Activated T-cell treated with anti-CD3 and anti-CD28 coated beads, Interleukin-2, amount 50 U/mL, for 48 hours (primary cell): ENCODE data around the gene NRG2.
A peak's percentile ranks its signal among the peaks of the same experiment; 100 is the strongest.

Source experiments
- DNase-seq, 2 experiments: peaks; one replicate each; pipeline ENCODE4 v3.0.0-alpha.2; 2020

The NRG2 gene

DNA sequence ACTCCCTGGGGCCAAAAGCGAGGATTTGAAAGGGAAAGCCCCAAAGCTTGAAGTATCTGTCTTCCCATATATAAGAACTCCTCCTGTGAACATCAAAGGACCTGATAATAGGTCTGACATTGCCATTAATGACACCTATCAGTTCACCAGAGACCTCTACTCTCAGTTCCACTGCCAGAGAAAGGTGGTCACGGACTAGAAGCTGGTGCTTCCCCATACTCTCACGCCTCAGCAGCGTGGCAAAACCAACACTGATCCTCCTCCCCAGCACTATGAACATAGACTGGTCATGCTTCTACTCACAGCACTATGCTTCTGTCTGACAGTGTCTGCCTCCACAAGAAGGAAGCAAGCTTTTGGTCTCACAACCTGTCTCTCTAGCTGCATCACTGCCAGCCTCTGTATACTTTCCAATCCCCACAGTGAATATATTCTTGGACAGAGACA is 37.9 kb downstream of the NRG2 start:
- no peak for DNase-seq

DNA sequence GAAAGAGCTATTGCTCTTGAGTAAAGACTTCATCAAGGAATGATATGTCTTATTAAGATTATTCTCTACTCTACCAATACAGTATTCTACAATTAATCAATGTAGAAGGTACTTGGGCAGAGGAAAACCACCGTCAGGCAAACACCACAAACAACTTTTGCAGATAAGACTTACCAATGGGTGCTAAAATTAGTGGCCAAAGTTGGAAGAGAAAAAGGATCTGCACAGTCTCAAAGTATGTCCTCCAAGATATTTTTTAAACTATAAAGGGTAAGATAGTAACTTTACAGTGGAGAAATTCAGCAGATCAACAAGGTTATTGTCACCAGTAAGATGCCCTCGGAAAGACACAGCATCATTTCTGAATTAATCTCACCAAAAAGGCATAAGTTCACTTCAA is 38.9 kb downstream of the NRG2 start:
- DNase-seq = no peak

DNA sequence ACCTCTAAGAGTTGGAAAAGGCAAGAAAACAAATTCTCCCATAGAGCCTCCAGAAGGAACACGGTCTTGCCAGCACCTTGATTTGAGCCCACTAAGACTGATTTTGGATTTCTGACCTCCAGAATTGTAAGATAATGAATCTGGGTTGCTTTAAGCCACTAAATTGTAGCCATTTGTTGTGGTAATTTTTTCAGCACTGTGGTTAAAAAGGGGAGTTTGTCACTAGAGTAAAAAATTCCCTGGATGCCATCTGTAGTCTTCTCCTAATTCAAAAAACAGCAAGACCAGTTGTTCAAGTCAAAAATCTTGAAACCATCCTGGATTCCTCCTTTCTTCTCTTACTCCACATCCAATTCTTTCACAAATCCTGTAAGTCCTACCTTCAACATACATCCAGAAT is 39.6 kb downstream of the NRG2 start:
- no peak for DNase-seq

DNA sequence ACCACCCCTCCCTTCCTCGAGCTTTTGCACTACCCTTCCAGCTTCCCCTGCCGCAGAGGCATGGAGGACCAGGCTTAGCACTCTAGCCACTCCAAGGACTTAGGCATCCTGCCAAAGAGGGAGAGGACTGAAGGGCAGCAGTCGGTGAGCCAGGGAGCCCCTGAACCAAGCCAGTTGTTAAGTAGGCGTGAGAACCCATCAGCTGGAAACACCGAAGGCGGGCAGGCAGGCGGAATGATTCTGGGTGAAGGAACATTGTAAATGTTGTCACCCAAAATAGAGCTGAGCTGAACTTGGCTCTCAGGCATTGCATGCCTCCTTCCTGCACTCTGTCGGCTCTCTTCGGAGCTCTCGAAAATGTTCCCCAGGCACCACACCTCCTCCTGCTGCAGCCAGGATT is 42.8 kb downstream of the NRG2 start:
- no peak for DNase-seq

DNA sequence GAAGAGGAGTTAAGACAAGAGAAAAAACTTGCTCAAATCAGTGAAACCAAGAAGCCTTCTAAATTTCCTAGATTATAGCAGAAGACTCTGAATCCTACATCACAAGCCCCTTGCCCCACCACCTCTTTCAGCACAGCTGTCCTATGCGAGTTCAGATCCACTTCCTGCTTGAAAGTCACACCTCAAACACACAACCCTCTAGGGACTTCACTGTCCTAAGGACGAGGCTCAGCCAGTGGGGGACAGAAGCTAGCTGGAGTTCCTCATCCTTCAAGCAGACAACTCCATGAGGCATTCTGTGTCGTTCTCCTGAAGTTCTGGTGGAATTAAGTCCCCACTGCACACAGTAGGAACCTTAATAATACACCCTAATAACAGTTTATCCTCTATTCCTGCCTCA is 44.3 kb downstream of the NRG2 start:
- no peak for DNase-seq

DNA sequence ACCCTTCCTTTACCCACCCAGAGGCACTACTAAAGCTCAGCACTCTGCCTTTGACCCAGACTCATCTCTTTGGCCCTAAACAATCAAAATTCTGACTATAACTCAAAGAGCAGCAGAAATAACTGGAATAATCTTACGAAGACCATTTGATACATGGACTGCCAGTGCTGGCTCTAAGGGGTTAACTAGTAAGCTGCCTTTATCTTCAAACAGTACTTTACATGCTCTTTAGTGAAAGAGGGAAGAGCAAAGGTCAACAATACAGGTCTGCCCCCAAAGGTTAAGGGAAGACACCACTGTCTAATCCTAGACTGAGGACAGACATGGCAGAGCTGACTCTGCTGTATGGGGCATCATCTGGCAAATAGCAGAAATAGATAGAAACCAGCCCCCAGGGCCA is 45.8 kb downstream of the NRG2 start:
- no peak for DNase-seq

DNA sequence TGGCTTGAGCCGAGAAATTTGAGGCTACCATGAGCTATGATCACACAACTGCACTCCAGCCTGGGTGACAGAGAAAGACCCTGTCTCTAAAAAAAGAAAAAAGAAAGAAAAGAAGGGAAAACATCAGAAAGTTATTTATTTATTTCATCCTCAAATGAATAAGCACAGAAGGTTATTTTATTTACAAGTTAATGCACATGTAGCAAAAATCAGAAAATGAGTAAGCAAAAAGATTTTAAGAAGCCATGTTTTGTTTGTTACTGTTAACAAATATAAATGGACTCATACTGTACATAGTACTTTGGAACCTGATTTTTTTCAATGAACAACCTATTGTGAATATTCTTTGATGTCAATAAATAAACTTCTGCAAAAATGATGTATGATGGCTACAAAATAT is 47.2 kb downstream of the NRG2 start:
- no peak for DNase-seq

DNA sequence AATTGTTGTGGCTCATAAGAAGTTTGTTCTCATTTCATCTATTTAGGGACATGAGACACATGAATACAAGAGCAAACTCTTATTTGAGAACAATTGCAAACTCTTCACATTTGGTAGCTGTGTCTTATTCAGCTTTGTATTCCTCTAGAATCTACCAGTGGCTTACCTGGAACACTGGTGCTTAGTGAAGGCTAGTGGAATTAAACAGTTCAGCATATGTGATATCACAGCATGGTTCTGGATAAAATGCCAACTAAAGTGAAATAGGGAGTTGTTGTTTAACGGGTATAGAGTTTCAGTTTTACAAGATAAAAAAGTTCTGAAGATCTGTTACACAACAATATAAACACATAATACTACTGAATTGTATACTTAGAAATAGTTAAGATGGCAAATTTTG is 48.9 kb downstream of the NRG2 start:
- DNase-seq = no peak

DNA sequence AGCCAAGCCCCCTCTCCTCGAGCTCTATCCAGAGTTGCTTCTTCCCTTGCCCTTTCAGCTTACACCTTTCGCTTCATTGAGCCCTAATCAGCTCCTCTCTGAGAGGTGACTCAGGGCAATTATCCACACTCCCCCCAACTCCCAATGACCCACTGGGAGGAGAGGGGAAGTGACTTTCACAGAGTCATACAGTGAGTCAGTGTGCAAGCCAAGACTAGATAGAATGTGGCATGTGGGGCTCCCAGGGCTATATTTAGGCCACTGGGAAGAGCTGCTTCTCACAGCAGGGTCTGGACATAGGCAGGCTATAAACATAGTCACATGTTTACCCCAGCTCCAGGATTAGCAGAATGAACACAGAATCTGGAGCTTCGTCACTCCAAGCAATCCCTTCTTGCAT is 57.4 kb downstream of the NRG2 start:
- DNase-seq = no peak

DNA sequence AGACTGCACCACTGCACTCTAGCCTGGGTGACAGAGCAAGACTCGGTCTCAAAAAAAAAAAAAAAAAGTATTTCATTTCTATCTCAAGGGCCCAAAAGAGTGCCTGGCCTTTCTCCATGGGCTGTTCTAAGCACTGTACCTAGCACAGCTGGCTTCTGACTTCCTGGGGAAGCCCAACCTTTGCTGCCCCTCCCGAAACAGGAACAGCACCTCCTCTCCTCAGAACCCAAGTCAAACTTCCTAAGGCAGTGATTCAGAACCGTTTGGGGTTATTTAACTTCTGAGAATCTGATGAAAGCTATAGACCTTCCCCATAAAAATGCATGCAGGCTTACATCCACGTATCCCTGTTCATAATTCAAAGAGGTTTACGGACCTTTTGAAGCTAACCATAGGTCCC is 57.8 kb downstream of the NRG2 start:
- no peak for DNase-seq

DNA sequence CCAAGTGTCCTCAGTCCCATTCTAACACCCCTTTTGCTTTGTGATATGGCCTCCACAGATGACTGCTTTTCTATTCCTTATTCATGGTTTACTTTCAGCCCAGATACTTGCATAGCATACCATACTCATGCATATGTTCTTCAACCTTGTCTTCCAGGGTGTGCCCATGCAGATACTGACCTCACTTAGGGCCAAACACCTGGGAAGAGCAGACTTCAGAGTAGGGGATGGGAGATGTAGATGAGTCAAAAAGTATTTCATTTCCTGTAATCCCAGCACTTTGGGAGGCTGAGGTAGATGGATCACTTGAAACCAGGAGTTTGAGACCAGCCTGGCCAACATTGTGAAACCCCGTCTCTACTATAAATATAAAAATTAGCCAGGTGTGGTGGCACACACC is 58.3 kb downstream of the NRG2 start:
- no peak for DNase-seq

DNA sequence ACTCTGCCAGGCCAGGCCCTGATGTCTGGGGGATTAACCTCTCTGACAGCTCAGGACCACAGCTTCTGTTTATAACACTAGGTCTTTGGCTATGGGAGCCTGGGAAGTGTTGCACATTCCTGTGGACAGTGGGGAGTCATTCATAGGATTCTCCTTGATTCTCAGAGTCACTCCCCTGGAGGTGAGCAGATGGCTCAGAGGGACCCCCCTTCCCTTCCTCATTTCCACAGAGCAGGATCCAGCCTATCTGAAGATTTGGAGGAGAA is 60.2 kb downstream of the NRG2 start:
- DNase-seq = no peak

DNA sequence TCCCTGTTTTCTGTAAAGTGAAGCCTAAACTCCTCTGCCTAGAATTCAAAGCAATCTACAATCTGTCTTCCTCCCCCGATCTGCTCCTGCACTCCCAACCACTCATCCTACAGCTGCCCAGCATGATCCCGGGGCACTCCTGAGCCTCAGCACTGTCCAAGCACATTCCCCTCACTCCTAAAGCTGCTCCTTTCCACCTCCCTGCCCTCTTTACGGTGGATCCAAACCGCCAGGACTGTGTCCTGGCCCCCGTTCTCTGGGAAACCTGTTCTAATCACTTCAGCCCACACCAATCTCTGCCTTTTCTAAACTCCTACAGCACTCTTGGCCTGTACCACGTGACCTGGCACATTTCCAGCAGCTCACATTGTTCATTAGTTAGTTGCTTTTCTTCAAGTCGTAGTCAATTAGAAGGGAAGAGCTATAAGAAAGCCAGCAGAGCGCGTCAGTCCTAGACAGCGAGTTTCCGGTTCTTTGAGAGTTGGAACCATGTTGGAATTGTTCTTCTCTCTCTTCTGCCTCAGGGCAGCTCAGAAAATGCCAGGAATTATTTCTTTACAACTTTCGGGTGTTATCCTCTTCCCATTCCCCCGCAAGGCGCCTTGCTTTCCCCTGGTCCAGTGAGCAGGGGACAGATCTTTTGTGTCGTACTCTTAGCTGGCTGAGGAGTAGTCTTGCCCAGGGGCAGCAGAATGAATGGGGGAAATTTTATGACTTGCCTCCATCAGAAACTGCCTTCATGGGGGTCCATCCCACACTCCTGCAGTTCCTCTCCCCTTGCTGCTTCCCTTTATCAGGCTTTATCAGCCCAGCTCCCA is 60.7 kb downstream of the NRG2 start:
- DNase-seq = no peak

DNA sequence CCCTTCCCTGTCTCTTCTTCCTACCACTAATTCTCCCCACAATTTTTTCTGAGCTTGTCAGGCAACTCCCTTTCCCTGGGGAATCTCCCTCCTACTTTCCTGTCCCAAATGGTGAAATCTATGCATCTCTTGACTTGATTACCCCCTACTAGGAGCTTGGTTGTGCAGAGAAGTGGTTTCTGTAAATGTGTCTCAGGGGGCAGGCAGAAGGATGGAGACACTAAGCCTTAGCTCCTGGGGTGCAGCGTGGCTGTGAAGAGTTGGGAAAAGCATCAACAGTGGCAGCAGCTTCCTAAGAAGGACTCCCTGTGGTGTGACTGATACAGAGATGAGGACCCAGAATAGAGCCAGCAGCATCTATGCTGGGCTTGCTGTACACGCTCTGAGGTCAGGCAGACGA is 62.3 kb downstream of the NRG2 start:
- no peak for DNase-seq

DNA sequence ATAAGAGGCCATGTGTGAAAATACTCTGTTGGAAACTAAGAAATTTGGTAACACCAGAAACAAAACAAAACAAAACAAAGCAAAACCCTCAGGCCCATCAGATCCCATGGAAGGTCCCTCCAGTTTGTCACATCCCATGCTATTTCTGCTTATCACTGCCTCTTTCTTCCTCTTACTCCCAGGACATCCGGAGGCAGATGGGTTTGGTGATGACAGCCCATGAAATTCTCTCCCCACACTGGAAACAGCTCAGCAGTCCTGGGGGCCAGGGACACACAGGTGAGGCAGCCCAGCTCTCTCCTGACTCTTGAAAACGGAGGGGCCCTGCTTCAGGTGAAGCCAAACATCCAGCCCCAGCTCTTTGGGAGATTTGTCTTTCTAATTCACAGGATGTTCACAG is 63.2 kb downstream of the NRG2 start:
- DNase-seq = no peak

DNA sequence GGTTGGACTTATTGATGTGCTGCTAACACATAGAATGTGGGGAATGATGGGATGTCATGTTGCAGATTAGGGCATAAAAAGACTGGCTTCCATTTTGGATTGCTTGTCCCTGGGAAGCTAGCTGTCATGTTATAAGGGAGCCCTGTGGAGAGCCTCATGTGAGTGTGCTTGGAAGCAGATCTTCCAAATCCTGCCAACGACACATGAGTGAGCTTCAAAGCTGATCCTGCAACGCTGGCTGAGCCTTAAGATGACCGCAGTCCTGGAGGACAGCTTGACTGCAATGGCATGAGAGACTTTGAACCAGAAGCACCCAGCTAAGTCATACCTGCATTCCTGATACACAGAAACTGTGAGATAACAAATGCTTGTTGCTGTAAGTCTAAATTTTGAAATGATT is 63.6 kb downstream of the NRG2 start:
- DNase-seq = no peak

DNA sequence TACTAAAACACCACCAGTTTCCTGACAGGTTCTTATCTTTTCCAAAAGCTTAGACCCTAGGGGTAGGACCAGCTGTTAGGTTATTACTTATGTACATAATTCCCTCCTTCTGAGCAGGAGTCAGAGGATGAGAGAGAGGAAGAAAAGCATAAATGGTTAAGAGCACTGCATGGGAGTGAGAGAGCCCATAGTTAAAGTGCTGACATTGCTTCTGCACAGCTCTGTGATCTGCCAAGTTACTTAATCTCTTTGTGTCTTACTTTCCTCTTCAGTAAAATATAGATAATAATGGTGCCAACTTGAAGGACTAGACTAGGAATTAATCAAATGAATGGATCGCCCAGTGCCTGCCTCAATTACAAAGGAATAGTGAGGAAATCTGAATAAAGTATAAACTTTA is 66.4 kb downstream of the NRG2 start:
- no peak for DNase-seq

DNA sequence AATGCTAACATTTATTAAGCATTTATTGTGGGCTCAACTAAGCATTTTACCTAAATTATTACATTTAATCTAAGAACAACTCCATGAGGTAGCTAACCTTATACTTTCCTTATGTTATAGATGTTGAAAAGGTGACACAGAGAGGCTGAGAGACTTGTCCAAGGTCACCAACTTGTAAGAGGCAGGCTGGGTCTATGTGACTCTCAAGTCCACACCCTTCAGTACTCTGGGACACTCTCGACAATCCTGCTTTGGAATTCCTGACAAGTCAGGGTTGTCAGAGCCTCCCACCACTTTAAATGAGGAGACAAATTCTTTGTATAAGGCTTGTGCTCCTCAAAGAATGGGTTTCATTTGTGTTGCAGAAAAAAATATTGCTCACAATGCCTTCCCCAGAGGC is 67.2 kb downstream of the NRG2 start:
- no peak for DNase-seq

DNA sequence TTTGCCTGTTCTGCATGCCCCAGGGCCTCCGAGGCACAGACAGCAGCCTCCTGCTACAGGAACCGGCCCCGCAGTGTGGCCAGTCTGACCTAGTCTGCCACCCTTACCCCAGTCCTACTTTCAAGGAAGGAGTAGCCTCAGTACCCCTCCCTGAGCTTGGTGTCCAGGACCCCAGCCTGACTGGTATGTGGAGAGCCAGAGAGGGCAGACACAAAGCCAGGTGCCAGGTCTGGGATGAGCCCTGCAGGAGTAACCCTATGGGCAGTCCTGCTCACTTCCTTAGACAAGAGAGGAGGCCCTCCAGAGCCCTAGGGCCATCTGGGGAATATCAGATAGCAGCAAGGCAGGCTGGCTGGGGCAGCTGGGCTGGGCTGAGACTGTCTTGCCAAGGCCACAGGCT is 67.8 kb downstream of the NRG2 start:
- DNase-seq = no peak

DNA sequence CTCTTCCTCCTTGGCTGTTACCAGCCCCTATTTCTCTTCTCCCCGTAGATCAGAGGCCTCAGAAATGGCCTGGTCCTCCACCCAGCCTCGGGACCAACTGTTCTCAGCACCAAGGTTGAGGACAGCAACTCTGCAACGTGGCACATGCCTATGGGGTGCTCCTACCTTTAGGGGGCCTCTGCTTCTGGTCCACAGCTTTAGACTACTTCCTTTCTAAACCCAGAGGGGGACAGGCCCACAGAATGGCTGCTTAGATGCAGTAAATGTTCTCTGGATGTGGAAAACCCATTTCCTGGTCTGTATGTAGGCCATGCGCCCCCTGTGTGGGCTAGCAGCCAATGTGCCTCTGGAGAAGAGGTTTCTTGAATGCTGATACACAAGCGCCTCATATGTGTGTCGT is 68.4 kb downstream of the NRG2 start:
- DNase-seq = no peak

DNA sequence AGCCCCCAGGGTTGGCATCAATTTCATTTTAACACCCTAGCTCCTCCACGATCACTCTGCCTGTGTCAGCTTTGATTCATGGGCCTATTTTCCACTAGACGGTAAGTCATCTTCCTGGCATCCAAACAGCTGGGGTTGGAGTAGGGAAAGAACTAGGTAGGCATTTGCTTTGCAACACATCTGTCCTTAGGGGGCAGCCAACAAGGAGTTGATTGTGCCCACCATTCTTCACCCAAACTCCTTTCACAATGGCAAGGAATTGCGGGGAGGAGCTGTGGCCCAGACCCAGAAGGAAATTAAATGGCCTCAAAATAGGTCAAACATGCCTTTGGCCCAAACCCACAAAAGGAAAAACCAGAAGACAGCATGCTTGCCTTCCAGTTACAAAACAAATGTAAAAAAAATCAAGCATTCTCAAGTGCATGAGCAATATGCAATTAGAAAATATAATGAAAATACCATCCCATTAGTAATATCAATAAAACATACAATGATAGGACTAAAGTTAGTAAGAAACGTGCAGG is 71.8 kb downstream of the NRG2 start:
- no peak for DNase-seq

DNA sequence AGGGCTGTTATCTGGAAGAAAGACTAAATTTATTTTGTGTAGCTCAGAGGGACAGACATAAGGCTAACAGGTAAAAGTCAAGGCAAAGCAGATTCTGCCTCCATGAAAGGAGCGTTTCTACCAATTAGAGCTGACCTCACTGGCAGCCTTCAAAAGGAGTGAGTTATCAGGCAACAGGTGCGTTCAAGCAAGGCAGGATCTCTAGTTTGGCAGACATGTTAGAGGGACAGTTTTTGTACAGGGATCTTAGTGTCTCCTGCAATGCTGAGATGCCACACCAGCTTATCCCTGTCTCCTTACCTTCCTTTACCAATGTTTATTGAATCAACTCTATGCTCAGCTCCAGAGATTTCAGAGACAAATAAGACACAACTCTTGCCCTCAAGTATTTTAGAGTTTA is 73.8 kb downstream of the NRG2 start:
- no peak for DNase-seq

DNA sequence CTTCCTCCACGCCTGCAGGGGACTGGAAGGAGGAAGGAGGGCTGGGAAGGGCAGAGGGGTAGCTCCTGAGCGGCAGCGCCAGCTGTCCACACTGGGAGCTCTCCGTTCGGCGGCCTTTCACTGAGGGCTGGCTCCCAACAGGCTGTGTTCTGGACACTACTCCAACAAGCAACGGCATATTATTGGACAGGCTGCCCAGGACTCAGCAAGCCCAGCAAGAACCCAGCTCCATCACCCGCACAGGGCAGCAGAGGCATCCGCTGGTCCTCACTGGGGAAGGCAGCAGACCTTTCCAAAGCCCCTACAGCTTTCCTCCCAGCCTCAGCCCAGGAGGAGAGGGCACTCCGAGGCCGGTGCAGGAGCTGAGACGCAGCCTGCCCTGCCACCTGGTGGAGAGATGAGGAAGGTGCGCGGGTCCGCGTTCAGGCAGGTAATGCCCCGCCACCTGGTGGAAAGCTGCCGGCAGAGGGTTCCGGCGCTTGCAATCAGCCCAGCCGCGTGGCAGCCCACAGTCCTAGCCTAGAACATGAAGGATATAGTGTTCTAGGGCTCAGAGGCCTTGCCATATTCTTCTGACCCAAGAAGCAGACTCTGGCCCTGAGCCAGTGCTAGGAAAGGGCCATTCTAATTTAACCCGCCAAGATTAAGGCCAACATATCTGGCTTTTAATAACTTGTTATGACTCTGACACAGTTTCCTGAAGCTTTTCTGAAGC is 74.4 kb downstream of the NRG2 start:
- DNase-seq = peak; percentile 94 to 96

DNA sequence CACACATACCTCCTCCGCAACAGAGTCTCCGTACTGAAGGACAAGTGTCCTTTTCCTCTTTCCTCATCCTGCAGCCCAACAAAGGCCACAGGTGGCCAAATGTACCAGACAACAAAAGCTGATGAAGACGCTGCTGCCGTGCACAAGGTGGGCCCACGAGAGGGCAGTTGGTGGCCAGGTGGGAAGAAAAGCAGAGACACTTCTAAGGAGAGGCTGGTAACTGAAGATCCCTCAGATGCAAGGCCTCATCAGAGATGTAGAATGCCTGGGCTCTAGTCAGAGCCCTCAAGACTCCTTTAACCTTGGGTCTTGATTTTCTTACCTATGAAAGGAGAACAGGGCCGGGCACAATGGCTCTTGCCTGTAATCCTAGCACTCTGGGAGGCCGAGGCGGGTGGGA is 75.7 kb downstream of the NRG2 start:
- no peak for DNase-seq

DNA sequence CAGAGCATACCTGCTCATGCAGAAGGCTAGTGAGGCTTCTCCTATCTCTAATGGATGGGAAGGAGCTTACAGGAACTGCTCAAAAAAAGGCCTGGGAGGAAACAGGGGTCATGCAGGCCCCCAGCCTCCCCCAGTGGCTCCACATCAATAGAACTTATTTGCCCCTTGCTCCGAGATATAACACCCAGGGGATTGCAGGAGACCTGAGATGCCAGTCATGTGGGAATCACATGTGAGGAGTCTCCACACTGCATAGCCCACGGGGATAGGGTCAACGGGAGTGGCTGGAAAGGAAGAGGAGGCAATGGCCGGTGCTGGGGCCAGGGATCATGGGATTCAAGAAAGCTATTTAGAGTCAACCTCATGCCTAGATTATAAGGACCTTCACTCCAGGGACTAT is 76.2 kb downstream of the NRG2 start:
- no peak for DNase-seq
